Occipital lobe (tissue), 2 donors: ENCODE measurements around the gene PCBP1. TPM values are rescaled to one million over a fixed set of nuclear protein-coding genes. Genes with fewer than 3 reads are reported as not detected.
"Not testable (repeated sequence)": the region's sequence is repeated elsewhere in the genome, so short reads cannot be mapped to it uniquely, and the experiment has no call there.

ENCODE experiments used
- DNase-seq: peaks from one replicate; lab custom pipeline; 2025; lab: John Stamatoyannopoulos, UW
- total RNA-seq: library from RNA; depleted of rRNA; stranded (reverse); fragments of >200 nt; gene quantifications from one replicate; pipeline ENCODE4 v1.2.3, GENCODE V29; 2014

PCBP1 gene
- total RNA-seq, 1 donor from 2014 or later, result 22.0 TPM

DNA sequence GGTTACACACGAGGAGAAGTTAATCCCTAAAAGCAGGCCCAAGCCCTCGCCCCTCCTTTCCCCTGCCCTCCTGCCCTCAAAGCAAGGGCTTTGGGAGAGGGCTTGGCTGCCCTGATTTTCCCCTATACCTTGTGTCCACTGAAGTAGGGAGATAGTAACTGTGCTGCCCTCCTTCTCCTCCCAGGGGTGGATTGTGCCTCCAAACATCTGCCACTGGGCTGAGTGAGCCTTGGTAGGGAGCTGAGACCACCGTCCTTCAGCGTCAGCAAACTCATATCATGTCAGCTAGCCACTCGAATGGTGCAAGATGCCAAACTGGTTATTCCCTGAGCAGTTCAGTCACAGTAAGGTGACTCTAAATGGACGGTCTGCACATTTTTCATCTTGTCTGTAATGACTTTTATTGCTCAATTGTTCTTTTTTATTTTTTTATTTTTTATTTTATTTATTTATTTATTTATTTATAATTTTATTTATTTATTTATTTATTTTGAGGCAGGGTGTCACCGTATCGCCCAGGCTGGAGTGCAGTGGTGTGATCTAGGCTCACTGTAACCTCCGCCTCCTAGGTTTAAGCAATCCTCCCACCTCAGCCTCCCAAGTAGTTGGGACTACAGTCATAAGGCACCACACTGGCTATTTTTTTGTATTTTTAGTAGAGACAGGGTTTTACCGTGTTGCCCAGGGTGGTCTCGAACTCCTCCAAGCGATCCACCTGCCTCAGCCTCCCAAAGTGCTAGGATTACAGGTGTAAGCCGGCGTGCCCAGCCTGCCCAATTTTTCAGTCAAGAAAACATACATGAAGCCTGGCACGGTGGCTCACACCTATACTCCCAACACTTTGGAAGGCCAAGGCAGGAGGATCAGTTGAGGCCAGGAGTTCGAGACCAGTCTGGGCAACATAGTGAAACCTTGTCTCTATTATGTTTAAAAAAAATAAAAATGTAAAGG lies 8.7 kb downstream of the PCBP1 start:
- no peak for DNase-seq

DNA sequence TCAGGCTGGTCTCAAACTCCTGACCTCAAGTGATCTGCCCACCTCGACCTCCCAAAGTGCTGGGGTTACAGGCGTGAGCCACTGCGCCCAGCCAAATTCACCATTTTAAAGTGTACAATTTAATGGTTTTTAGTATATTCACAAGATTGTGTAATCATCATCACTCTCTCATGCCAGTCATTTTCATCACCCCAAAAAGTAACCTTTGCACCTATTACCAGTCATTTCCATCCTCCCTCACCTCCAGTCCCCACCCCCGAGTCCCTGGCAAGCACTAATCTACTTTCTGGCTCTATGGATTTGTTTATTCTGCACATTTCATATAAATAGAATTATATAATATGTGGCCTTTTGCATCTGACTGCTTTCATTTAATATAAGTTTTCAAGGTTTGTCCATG lies 10.8 kb downstream of the PCBP1 start:
- no peak for DNase-seq

DNA sequence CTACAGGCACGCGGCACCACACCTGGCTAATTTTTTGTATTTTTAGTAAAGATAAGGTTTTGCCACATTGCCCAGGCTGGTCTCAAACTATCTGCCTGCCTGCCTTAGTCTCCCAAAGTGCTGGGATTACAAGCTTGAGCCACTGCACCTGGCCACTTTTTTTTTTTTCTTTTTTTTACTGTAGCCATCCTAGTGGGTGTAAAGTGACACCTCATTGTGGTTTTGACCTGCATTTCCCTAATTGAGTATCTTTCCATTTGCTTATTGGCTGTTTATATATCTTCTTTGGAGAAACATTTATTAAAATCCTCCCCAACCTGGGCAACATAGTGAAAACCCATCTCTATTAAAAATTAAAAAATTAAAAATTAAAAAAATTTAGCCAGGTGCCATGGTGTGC lies 12.0 kb downstream of the PCBP1 start:
- no peak for DNase-seq

DNA sequence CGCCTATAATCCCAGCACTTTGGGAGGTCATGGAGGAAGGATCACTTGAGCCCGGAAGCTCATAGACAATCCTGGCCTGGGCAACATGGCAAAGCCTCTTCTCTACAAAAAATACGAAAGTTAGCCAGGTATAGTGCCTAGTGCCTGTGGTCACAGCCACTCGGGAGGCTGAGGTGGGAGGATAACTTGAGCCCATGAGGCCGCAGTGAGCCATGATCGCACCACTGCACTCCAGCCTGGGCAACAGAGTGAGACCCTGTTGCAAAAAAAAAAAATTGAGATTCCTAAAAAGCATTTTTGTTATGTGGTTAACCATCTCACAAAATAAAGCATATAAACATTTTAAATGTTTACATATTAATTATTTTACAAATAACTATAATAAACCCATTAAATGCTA lies 13.9 kb downstream of the PCBP1 start:
- no peak for DNase-seq

DNA sequence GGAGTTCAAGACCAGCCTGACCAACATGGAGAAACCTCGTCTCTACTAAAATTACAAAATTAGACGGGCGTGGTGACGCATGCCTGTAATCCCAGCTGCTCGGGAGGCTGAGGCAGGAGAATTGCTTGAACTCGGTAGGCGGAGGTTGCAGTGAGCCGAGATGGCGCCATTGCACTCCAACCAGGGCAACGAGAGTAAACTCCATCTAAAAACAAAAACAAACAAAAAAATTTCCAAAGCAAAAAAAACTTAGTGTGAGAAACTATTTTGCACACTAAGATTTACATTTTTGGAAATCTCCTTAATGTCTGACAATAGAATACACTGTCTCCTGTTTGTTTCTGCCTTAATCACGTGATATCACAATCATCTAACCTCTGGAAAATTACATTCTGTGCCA lies 14.4 kb downstream of the PCBP1 start:
- DNase-seq, result not testable (repeated sequence)

DNA sequence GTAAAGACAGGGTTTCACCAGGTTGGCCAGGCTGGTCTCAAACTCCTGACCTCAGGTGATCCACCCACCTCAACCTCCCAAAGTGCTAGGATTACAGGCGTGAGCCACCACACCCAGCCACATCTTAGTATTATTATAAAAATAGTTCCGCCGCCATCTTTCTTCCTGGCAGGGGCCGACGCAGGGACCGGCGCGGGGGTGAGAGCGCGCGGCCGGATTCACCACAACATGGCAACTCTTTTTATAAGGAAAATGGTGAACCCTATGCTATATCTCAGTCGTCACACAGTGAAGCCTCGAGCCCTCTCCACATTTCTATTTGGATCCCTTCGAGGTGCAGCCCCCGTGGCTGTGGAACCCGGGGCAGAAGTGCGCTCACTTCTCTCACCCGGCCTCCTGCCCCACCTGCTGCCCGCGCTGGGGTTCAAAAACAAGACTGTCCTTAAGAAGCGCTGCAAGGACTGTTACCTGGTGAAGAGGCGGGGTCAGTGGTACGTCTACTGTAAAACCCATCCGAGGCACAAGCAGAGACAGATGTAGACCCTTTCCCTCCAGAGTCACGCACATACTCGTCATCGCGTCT lies 15.1 kb downstream of the PCBP1 start:
- not testable (repeated sequence) for DNase-seq

DNA sequence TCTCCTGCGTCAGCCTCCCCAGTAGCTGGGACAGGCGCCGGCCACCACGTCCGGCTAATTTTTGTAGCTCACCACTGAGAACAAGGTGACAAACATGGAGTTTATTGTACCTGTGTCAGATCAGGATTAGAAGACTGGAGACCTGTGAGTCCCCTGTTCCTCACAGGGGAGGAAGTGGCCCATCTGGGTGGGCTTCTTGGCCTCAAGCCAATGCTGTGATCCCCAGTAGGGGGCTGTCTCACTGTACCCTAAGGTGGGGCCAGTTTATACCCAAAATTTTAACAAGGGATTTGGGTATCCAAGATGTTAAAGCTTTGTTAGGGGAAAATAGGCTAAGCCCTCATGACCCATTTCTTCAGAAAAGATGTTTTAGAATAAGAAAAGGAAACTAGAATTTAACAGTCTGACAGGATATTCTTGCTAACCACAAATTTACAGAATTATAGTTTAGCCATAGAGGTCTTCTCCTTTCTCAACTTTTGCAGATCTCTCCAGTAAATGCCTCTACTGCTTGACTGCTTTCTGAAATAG lies 16.3 kb downstream of the PCBP1 start:
- no peak for DNase-seq

DNA sequence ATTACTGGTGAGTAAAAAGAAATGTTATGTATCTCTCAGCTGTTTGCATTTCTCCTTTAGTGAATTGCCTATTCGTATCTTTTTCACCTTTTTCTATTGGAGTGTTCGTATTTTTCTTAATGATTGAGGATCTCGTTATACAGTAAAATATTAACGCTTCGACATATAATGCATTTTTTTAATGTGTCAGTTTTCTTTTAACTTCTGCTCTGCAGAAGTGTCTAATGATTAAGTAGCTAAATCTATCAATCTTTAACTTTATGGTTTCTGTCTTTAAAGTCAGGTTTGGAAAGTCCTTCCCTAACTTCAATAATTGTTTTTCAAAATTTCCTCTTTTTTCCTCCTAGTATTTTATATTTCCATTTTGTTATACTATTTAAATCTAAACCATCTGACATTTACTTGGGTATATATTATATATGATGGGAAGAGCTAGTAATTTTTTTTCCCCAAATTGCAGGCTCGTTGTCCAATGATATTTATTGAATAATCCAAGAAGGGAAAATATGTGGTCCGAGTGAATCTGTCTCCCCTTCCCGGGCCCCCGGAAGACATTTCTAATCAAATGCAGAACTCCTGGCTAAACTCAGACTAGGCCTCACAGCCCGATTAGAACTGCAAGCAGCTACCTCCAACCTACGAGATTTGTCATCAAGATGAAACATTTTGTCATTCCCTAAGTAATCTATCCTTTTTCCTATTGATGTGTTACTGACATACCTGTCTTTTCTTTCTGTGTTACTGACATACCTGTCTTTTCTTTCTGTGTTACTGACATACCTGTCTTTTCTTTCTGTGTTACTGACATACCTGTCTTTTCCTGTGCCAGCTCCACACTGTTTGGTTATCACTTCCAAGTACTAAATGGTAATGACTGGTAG lies 17.2 kb downstream of the PCBP1 start:
- no peak for DNase-seq

DNA sequence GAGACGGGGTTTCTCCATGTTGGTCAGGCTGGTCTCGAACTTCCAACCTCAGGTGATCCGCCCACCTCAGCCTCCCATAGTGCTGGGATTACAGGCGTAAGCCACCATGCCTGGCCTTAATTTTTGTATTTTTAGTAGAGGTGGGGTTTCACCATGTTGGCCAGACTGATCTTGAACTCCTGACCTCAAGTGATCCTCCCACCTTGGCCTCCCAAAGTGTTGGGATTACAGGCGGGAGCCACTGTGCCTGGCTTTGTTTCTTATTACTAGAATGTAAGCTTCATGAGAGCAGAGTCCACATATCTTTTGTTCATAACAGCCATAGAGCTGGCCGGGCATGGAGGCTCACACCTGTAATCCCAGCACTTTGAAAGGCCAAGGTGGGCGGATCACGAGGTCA lies 18.9 kb downstream of the PCBP1 start:
- DNase-seq, result not testable (repeated sequence)

DNA sequence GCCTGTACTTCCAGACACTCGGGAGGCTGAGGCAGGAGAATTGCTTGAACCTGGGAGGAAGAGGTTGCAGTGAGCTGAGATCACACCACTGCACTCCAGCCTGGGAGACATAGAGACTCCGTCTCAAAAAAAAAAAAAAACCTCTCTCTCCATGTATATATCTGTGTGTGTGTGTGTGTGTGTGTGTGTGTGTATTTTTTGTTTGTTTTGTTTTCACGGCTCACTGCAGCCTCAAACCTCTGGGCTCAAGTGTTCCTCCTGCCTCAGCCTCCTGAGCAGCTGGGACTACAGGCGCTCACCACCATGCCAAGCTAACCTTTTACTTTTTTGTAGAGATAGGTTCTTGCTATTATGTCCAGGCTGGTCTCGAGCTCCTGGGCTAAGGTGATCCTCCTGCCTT lies 23.1 kb downstream of the PCBP1 start:
- not testable (repeated sequence) for DNase-seq

DNA sequence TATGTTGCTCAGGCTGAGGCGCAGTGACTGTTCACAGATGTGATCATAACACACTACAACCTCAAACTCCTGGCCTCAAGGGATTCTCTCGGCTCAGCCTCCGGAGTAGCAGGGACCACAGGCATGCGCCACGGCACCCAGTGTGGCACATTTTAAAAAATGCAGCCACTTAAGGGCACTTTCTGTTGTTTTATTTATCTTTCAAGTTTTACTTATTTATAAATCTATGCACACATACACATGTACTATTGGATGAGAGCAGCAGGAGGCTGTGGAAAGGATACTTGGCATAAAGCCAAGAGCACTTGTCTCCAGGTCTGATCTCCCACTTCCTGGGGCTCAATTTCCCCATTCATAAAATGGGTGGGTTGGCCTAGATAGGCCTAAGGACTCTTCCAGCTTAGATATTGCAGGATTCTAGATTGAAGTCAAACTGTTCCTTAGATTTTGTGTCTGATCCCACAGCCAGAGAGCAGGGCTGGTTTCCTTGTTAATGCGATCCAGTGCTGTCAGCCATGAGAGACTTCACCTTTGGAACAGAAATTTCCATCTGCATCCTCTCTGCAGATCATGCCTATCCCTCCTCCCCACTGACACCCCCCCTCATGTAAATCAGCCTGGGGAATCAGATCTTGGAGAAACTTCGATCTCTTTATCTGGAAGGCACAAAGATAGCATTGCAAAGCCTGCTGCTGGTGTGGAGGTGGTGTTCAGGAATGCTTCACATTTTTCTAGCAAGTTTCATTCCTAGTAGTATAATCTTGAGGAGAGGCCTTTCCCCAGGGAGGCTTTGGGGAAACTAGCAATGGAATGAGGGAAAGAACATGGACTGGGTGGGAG lies 24.7 kb downstream of the PCBP1 start:
- no peak for DNase-seq

DNA sequence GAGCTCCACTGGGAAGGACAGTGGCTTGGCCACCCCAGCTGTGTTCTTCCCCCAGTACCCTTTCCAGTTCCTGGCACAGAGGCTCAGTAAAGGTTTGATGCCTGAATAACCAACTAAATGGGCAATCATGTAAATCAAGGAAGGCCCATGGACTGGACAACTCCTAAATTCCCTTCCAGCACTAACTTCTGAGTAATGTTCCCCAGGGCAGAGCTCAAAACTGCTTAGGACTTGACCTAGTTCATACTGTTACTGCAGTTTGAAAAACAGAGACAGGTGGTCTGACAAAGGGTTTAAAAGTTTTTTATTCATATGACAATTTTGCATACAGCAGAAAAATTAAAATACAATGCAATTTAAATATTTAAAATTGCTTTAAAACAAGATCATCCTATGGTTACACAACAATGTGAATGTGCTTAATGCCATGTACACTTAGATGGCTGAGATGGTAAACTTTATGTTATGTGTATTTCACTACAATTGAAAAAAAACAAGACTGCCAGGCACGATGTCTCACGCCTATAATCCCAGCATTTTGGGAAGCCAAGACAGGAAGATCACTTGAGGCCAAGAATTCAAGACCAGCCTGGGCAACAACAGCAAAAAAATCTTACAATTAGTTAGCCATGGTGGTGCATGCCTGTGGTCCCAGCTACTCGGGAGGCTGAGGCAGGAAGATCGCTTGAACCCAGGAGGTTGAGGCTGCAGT lies 26.2 kb downstream of the PCBP1 start:
- DNase-seq, result no peak

DNA sequence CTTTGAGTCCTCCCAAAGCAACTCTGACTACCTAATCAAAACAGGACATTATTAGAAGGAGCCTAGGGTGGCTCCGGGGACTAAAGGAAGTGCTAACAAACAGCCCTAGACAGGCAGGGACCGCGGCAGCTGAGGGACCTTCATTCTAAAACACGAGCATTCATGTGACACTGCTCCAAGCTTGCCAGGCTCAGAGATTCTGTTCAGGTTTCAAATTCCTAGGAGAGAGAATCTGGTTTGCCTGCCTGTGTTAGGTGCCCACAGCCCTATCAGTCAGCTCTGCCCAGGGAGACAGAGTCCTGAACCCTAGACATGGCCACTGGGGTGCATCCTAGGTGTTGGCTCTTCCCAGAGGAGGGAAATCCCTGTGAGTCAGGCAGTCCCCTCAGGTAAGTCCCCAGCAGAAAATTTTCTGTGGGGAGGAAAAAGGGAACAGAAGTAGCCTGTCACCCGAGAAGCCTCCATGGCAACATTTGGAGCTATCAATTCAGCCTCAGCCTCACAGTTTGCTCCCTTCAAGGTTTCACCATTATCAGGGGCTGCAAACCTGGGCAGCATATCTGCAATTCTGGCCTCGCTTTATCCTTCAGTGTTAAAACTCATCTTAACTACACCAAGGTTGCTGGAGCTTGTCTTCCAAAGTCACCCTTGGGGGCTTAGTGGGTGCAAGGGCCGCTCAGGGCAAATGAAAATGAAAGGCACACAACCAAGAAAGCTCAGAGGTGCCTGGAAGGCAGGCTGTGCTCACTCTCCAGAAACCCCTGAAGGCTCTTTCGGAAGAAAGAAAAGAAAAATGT lies 28.6 kb downstream of the PCBP1 start:
- DNase-seq, result no peak

DNA sequence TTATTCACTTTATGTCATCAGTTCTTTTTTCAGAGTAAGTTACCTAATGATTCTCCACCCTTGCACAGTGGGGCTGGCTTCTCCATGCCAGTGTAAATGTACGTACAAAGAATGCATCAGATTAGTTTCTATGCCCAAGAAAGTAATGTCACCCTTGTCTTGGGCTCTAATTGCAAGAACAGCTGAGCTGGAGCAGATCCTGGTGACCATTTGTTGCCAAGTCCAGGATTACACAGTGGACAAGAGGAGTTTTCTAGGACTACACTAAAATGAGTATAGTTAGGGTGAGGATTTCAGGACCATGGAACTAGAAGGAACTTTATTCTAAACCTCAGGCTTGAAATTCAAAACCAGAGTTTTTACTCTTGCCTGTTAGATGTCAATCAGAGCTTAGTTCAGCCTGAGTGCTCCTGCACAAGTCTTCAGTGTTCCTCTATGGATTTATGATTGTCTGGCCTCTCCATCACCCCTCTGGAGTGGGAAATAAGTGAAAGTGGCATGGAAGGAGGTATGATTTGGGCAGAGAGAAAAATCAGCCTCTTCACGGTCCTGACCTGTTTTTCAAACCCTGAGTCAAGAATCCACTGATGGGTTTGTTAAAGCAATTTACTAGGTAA lies 29.8 kb downstream of the PCBP1 start:
- no peak for DNase-seq

DNA sequence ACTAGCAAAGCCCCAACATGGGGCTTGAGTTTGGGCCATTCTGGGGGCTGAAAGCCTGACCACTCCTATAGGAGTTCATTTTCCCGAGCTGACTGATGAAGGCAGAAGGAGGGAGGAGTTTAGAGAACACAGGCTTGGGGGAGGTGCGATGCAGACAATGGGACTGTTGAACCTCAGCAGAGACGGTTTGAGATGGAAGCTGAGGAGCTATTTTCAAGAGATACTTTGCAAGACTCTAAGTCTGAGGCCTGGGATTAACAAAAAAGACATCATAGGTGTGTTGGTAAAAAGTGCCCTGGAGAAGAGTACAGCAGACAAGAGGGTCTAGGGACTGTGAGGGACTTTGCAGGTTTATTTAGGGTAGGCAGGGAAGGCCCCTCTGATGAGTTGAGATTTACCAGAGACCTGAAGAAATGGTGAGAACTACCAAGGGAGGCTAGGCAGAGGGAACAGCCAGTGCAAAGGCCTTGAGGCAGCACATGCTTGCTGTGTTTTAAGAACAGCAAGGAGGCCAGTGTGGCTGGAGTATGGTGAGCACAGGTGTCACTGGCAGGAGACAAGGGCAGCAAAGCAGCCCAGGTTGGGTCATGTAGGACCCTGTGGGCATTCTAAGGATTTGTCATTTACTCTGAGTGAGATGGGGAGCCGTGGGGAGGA lies 31.6 kb downstream of the PCBP1 start:
- no peak for DNase-seq

DNA sequence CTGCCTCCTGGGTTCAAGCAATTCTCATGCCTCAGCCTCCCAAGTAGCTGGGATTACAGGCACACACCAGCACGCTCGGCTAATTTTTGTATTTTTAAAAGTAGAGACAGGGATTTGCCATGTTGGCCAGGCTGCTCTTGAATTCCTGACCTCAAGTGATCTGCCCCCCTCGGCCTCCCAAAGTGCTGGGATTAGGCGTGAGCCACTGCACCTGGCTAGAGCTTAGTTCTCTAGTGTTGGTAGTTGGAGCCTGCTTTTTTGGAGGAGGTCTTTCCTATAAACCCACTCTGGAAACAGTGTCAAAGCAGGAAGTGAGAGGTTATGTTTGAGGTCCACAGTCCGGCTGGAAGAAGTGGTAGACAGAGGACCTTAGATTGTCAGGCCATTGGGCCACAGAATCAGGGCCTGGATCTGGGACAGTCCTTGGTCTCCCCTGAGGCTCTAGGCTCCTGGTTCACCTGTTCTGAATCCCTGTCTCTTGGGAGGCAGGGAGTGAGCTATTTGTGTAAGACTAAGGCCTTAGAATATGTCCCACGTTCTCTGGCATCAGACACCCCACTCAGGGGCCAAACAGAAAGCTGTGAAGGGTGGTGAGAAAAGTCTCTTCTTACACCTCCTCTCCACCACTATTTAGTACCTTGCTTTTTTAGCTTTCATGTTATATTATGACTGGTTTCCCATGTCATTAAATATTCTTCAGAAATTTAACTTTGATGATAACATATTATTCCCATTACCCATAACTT lies 34.5 kb downstream of the PCBP1 start:
- no peak for DNase-seq

DNA sequence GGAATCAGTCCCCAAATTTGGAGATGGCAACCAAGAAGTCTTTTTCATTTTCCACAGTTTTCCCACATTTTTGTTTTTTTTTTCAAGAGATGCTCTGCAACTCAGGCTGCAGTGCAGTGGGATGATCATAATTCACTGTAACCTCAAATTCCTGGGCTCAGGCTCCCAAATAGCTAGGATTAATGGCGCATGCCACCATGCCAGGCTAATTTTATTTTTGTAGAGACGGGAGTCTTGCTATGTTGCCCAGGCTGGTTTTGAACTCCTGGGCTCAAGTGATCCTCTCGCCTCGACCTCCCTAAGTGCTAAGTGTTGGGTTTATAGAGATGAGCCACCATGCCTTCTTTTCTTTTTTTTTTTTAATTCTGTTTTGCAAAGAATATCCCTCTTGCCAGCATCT lies 35.2 kb downstream of the PCBP1 start:
- no peak for DNase-seq
